ENCODE data around the gene ASB6. TPM values are rescaled to one million over a fixed set of nuclear protein-coding genes. Genes with fewer than 3 reads are reported as not detected.

ASB6 gene
- total RNA-seq, 1 experiment from 2014 or later: 8.0 TPM

GRCh38 chr9:129586245-129586644, 55.7 kb downstream of the ASB6 start:
- DNase-seq (ENCODE audit: low read depth): no peak

GRCh38 chr9:129585352-129585751, 56.6 kb downstream of the ASB6 start:
- no peak for DNase-seq (ENCODE audit: low read depth)

Other genes with a start within 250 kb of the ASB6 start
- not detected in 2 replicates for gene C9orf50, start 21.1 kb downstream of the ASB6 start, total RNA-seq (2014; rRNA removed; shearing (Covaris generic))
- gene NTMT1, start 16.0 kb downstream of the ASB6 start, total RNA-seq (2014; rRNA removed; shearing (Covaris generic)): 21.5 and 21.6 TPM in 2 replicates
- 1.5 and 1.7 TPM in 2 replicates for gene PRRX2, start 23.5 kb upstream of the ASB6 start, total RNA-seq (2014; rRNA removed; shearing (Covaris generic))
- gene PTGES, start 110.9 kb upstream of the ASB6 start, total RNA-seq (2014; rRNA removed; shearing (Covaris generic)): 3.9 and 4.5 TPM in 2 replicates
- gene TOR1B, start 161.0 kb upstream of the ASB6 start, total RNA-seq (2014; rRNA removed; shearing (Covaris generic)): 12.7 and 16.2 TPM in 2 replicates
- gene TOR1A, start 182.0 kb upstream of the ASB6 start, total RNA-seq (2014; rRNA removed; shearing (Covaris generic)): 30.9 and 31.8 TPM in 2 replicates
- 127 and 128 TPM in 2 replicates for gene C9orf78, start 193.1 kb upstream of the ASB6 start, total RNA-seq (2014; rRNA removed; shearing (Covaris generic))
- 5.5 and 9.1 TPM in 2 replicates for gene USP20, start 193.3 kb upstream of the ASB6 start, total RNA-seq (2014; rRNA removed; shearing (Covaris generic))